Stomach (tissue), 4 donors: ENCODE data around the gene URGCP.

ENCODE experiments used
- CTCF ChIP-seq, 7 experiments: fragments of 450-650 bp in 4 of 7; fragments of 200-600 bp in 3 of 7; sonication (generic) in 3 of 7; IDR thresholded peaks; one replicate each; pipeline ENCODE4 v1.5.1; 2016 to 2019; ENCODE audit warnings: antibody characterized with exemption in 7 of 7, control low read depth in 2 of 7, mild to moderate bottlenecking in 1 of 7
- EP300 ChIP-seq: sonication (generic); formaldehyde crosslinking; IDR thresholded peaks from one replicate; pipeline ENCODE4 v1.6.1; 2017; ENCODE audit warnings: antibody characterized with exemption
- POLR2AphosphoS5 ChIP-seq, 3 donors: sonication (generic); formaldehyde crosslinking; IDR thresholded peaks; one replicate each; pipeline ENCODE4 v1.6.1; 2016; ENCODE audit warnings: antibody characterized with exemption in 3 of 3

GRCh38 chr7:43922726-43923125, 16.3 kb upstream of the URGCP start:
- TF ChIP-seq CTCF (IDR thresholded peaks at IDR 0.05) (no peak), EP300 (no peak), POLR2AphosphoS5 (IDR thresholded peaks at IDR 0.05) (no peak)
